COLO829 (cell line): ENCODE results near the gene ACER3.
"Not testable (repeated sequence)": the region's sequence is repeated elsewhere in the genome, so short reads cannot be mapped to it uniquely, and the experiment has no call there.

Experiments
- DNase-seq: peaks from one replicate; pipeline ENCODE4 v3.0.0; 2012; ENCODE audit warnings: low spot score

Gene ACER3

GRCh38 chr11:76860539-76861475 lies at the start of gene ACER3:
TSS of gene ACER3 (plus strand) at chr11:76860918. CDS start at chr11:76860977, 59 bp downstream.
- peak; percentile 93 for DNase-seq

- DNase-seq, result no peak
These were observed 49.5 kb upstream of the ACER3 start for GRCh38 chr11:76811259-76811658.

- DNase-seq, result no peak
These were observed 46.3 kb upstream of the ACER3 start for GRCh38 chr11:76814414-76814813.

- not testable (repeated sequence) for DNase-seq
These were observed 45.0 kb upstream of the ACER3 start for GRCh38 chr11:76815678-76816077.

- DNase-seq, result no peak
These were observed 40.5 kb upstream of the ACER3 start for GRCh38 chr11:76820184-76820566.

- DNase-seq, result not testable (repeated sequence)
These were observed 39.3 kb upstream of the ACER3 start for GRCh38 chr11:76821396-76821795.

GRCh38 chr11:76822406-76822805 lies 38.3 kb upstream of the ACER3 start:
- DNase-seq, result no peak

- peak; percentile 81 for DNase-seq
These were observed 37.2 kb upstream of the ACER3 start for GRCh38 chr11:76823481-76824028.

- DNase-seq, result peak; percentile 36
These were observed 36.4 kb upstream of the ACER3 start for GRCh38 chr11:76824083-76824939.

- DNase-seq, result no peak
These were observed 35.6 kb upstream of the ACER3 start for GRCh38 chr11:76824980-76825725.

- DNase-seq, result no peak
These were observed 34.9 kb upstream of the ACER3 start for GRCh38 chr11:76825726-76826396.

- DNase-seq, result not testable (repeated sequence)
These were observed 34.2 kb upstream of the ACER3 start for GRCh38 chr11:76826508-76826907.

- not testable (repeated sequence) for DNase-seq
These were observed 33.7 kb upstream of the ACER3 start for GRCh38 chr11:76827005-76827404.

- no peak for DNase-seq
These were observed 29.9 kb upstream of the ACER3 start for GRCh38 chr11:76830639-76831327.

GRCh38 chr11:76831686-76832310 lies 28.9 kb upstream of the ACER3 start:
- DNase-seq, result no peak

GRCh38 chr11:76832361-76832760 lies 28.4 kb upstream of the ACER3 start:
- DNase-seq, result no peak

GRCh38 chr11:76834151-76834550 lies 26.6 kb upstream of the ACER3 start:
- DNase-seq, result no peak

- DNase-seq, result no peak
These were observed 25.7 kb upstream of the ACER3 start for GRCh38 chr11:76835036-76835435.

- no peak for DNase-seq
These were observed 24.6 kb upstream of the ACER3 start for GRCh38 chr11:76835928-76836612.
